DOHH2 (cell line): ENCODE data around the gene RIPOR2.

Experiments used
- H3F3A ChIP-seq: fragments of 200-600 bp; sonication (generic), shearing (Covaris generic); 2 replicates; pipeline ENCODE4 v1.6.0; 2016; ENCODE audit warnings: antibody characterized with exemption, mild to moderate bottlenecking; ENCODE audit not compliant: control insufficient read depth, insufficient read depth
- H3K27ac ChIP-seq: fragments of 200-600 bp; sonication (generic); 2 replicates; pipeline ENCODE4 v1.5.1; 2014; ENCODE audit warnings: low read depth, mild to moderate bottlenecking, low read length, moderate library complexity
- H3K27me3 ChIP-seq: fragments of 200-600 bp; sonication (generic); 2 replicates; pipeline ENCODE4 v1.6.1; 2014; ENCODE audit warnings: mild to moderate bottlenecking, low read length, mixed read lengths; ENCODE audit not compliant: control insufficient read depth
- H3K36me3 ChIP-seq: fragments of 200-600 bp; sonication (generic); 2 replicates; pipeline ENCODE4 v1.6.1; 2014; ENCODE audit warnings: mild to moderate bottlenecking, low read length, moderate library complexity, mixed read lengths; ENCODE audit not compliant: control insufficient read depth
- H3K4me1 ChIP-seq: fragments of 200-600 bp; sonication (generic); 2 replicates; pipeline ENCODE4 v1.6.1; 2014; ENCODE audit warnings: mild to moderate bottlenecking, low read length, mixed read lengths; ENCODE audit not compliant: control insufficient read depth
- H3K4me2 ChIP-seq: fragments of 200-600 bp; sonication (generic); 2 replicates; pipeline ENCODE4 v1.6.0; 2014; ENCODE audit warnings: mild to moderate bottlenecking, low read length, moderate library complexity
- H3K4me3 ChIP-seq: fragments of 200-600 bp; sonication (generic); 2 replicates; pipeline ENCODE4 v1.5.1; 2014; ENCODE audit warnings: mild to moderate bottlenecking, low read length, mixed read lengths
- H3K79me2 ChIP-seq: fragments of 200-600 bp; sonication (generic); 2 replicates; pipeline ENCODE4 v1.6.1; 2014; ENCODE audit warnings: mild to moderate bottlenecking, low read length, mixed read lengths; ENCODE audit not compliant: control insufficient read depth
- H3K9me2 ChIP-seq: fragments of 200-600 bp; sonication (generic); replicated peaks from 2 replicates; pipeline ENCODE4 v1.6.1; 2014; ENCODE audit warnings: mild to moderate bottlenecking, low read length, mixed read lengths; ENCODE audit not compliant: control insufficient read depth
- H3K9me3 ChIP-seq: fragments of 200-600 bp; sonication (generic); 2 replicates; pipeline ENCODE4 v1.6.1; 2014; ENCODE audit warnings: antibody characterized with exemption, low read length, mixed read lengths; ENCODE audit not compliant: control insufficient read depth, insufficient read depth
- H4K20me1 ChIP-seq: fragments of 200-600 bp; sonication (generic); 2 replicates; pipeline ENCODE4 v1.6.0; 2014; ENCODE audit warnings: low read depth, mild to moderate bottlenecking, antibody characterized with exemption, low read length, moderate library complexity; ENCODE audit not compliant: control insufficient read depth, insufficient read depth
- EZH2phosphoT487 ChIP-seq: fragments of 200-600 bp; sonication (generic); IDR thresholded peaks from 2 replicates; pipeline ENCODE4 v1.6.1; 2017; ENCODE audit warnings: borderline replicate concordance, mild to moderate bottlenecking, antibody characterized with exemption, low read length, moderate library complexity, mixed read lengths
- TF ChIP-seq, protein P1 (sequence below): fragments of 200-600 bp; sonication (generic); IDR thresholded peaks from one replicate; pipeline ENCODE4 v1.5.1; 2014; ENCODE audit warnings: antibody characterized with exemption, mild to moderate bottlenecking, low read depth, low read length; ENCODE audit not compliant: poor library complexity, severe bottlenecking

RIPOR2 gene

DNA sequence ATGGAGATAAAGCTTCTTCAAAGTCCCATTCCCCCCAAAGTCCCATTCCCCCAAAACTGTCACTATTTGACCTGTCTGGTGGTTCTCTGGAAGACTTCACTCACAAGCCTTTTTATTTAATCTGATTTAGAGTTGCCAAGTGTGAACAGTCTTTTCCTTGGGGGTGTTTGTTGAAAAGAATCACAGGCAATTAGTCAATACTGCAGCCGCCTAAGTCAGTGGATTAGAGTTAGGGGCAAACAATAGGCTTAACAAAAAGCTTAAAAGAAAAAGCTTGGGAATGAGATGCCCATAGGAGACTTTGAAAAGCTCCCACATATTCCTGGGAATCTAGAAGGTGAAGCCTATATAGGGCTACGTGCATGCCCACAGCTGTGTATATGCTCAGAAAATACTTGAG lies 8.0 kb upstream of the RIPOR2 start:
- Histone ChIP-seq H3K9me3 (peaks cover 17% of the 10 kb centered on the region; the same call in 1 of the 2 replicates), H3F3A (peaks cover 7% of the 10 kb centered on the region), H3K79me2 (no peaks in the 10 kb centered on the region), H3K27ac (no peak overlapping the region), H3K36me3 (no peaks in the 10 kb centered on the region), H3K4me1 (peaks cover 42% of the 10 kb centered on the region), H4K20me1 (no peaks in the 10 kb centered on the region), H3K9me2 (no peaks in the 10 kb centered on the region), H3K27me3 (no peaks in the 10 kb centered on the region), H3K4me3 (no peak overlapping the region), H3K4me2 (no peak overlapping the region)
- TF ChIP-seq EZH2phosphoT487, result no peak
- TF ChIP-seq, protein P1, sequence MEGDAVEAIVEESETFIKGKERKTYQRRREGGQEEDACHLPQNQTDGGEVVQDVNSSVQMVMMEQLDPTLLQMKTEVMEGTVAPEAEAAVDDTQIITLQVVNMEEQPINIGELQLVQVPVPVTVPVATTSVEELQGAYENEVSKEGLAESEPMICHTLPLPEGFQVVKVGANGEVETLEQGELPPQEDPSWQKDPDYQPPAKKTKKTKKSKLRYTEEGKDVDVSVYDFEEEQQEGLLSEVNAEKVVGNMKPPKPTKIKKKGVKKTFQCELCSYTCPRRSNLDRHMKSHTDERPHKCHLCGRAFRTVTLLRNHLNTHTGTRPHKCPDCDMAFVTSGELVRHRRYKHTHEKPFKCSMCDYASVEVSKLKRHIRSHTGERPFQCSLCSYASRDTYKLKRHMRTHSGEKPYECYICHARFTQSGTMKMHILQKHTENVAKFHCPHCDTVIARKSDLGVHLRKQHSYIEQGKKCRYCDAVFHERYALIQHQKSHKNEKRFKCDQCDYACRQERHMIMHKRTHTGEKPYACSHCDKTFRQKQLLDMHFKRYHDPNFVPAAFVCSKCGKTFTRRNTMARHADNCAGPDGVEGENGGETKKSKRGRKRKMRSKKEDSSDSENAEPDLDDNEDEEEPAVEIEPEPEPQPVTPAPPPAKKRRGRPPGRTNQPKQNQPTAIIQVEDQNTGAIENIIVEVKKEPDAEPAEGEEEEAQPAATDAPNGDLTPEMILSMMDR, result no peak

DNA sequence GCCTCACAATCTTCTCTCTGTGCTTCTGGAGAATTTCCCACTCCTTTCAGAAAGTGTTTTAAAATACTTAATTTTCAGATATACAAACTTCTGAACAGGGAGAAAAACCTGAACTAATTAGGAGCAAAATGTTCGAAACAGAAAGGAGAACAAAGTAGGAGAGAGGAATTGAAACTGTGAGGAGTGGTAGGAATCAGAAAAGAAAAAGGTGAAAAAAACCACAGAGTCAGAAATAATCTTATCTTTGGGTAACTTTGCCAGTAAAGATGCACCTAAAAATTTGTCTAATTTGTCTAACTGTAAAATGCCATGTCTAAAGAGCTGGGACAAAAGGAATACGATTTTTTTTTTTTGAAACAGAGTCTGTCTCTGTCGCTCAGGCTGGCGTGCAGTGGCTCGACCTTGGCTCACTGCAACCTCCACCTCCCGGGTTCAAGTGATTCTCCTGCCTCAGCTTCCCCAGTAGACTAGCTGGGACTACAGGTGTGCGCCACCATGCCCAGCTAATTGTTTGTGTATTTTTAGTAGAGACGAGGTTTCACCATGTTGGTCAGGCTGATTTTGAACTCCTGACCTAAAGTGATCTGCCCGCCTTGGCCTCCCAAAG lies 4.7 kb upstream of the RIPOR2 start:
- H3K9me2 ChIP-seq, result no peaks in the 10 kb centered on the region
- H3K27me3 ChIP-seq, result no peaks in the 10 kb centered on the region
- peaks cover 20% of the 10 kb centered on the region for H3F3A ChIP-seq
- no peaks in the 10 kb centered on the region for H4K20me1 ChIP-seq
- TF ChIP-seq, protein P1, result no peak
- no peak for TF ChIP-seq EZH2phosphoT487
- H3K9me3 ChIP-seq, result peaks cover 16% of the 10 kb centered on the region; the same call in 1 of the 2 replicates
- peaks cover 2% of the 10 kb centered on the region; the same call in 1 of the 2 replicates for H3K36me3 ChIP-seq
- H3K27ac ChIP-seq, result peak overlapping the region; percentile 74
- H3K4me1 ChIP-seq, result peaks cover 64% of the 10 kb centered on the region
- H3K4me2 ChIP-seq, result peak overlapping the region; percentile 71
- H3K79me2 ChIP-seq, result peaks cover 11% of the 10 kb centered on the region
- H3K4me3 ChIP-seq, result peak overlapping the region; percentile 54

DNA sequence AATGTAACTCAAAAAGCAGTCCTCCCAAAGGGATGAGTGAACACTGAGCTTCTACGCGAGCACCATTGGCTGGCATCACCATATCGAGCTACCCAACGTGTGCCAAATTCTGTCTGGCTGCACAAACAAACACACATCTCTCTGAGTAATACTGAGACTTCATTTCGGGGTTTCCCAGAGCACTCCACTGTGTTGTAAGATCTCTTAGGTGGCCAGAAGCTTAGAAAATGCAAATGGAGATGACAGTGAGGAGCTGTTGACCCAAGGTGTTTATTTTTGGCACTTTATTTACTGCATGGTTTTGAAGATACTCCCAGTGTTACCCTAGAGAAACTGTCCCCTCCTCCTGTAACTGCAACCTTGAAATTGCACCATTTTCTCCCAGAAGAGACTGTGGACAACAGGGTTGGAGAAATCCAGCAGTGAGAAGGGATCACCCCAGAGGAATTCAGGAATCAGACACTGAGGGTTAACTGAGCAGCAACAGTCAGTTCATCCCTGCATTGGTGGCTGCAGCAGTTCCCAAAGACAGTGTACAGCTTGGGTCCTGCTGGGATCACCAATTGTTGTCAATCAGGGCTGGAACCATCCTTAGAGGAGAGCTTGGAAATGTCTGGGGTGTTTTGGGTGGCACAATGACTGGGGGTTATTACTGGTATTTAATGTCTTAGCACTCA lies 1.0 kb upstream of the RIPOR2 start:
- Histone ChIP-seq H3K4me3 (peak overlapping the region; percentile 86), H3K9me2 (no peaks in the 10 kb centered on the region), H3K27ac (peak overlapping the region; percentile 95), H4K20me1 (no peaks in the 10 kb centered on the region), H3K27me3 (no peaks in the 10 kb centered on the region), H3K36me3 (peaks cover 23% of the 10 kb centered on the region), H3F3A (peaks cover 42% of the 10 kb centered on the region), H3K4me2 (peak overlapping the region; percentile 72), H3K4me1 (peaks cover 79% of the 10 kb centered on the region), H3K79me2 (peaks cover 48% of the 10 kb centered on the region), H3K9me3 (no peaks in the 10 kb centered on the region)
- TF ChIP-seq, protein P1, result no peak
- TF ChIP-seq EZH2phosphoT487, result no peak
